ENCODE measurements around the gene PPP1R12A.

GRCh38 chr12:79848339-79848738, 86.6 kb downstream of the PPP1R12A start:
- TF ChIP-seq EZH2 (IDR thresholded peaks at IDR 0.05; ENCODE audit: low read depth) (no peak), CTCF (conservative IDR thresholded peaks at IDR 0.05) (no peak)

All from PC-9 (cell line).